H4 (cell line): ENCODE measurements around the gene TBKBP1. TPM values are rescaled to one million over a fixed set of nuclear protein-coding genes. Genes with fewer than 3 reads are reported as not detected.
A peak's percentile ranks its signal among the peaks of the same experiment; 100 is the strongest.

ENCODE experiments used
- DNase-seq: peaks from one replicate; pipeline ENCODE4 v3.0.0-alpha.2; 2015; ENCODE audit warnings: low spot score
- total RNA-seq: library from RNA; depleted of rRNA; stranded (reverse); fragments of >200 nt; shearing (Covaris generic); gene quantifications from 2 replicates; pipeline ENCODE4 v1.2.3, GENCODE V29; 2014

The TBKBP1 gene
- total RNA-seq, 1 experiment from 2014 or later = 7.8 TPM

GRCh38 chr17:47714773-47715396 lies 20.9 kb downstream of the TBKBP1 start:
- no peak for DNase-seq

DNA sequence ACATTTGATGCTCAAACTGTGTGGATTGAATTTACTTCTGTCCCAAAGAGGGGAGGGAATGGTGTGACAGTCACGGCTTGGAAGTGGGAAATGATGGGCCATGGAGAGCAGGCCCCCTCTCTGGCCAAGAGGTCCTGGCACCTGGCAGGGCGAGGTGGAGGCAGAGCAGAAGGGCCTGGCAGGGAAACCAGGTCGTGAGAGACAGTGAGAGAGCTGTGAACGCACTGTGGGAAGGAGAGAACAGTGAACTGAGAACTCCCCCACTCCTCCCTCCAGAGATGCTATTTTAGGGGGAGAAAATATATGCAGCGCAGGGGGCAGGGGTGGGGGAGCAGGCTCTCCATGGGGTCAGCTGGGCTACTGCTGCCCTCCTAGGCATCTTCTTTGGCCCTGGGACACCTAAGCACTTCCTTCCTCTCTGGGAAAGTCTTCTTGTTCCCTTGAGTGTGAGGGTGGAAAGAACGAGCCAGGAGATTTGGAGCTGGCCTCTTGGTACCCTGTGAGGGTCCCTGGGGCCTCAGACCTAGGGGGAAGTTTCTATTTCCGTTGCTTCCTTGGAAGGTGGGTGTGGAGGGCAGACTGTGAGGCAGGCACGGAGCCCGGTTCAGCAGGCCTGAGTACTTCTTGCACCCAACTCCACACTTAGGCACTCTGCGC lies 21.8 kb downstream of the TBKBP1 start:
- no peak for DNase-seq

DNA sequence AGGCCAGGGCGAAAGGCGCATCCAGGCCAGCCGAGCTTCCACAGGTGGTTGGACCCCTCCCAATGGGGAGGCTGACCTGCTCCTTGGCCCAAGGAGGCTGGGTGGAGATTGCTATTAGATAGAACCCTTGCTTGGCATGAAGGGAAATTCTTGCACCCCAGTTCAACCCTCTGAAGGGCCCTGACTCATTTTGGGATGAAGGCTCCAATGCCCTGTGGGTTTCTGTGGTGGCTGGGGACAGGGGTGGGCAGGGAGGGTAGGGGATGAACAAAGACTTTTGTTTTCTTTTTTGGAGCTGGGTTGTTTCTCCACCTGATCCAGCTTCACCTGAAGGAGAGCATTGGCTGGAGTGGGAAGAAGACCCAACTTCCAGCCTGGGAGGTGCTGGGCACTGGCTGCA lies 22.4 kb downstream of the TBKBP1 start:
- DNase-seq = no peak

DNA sequence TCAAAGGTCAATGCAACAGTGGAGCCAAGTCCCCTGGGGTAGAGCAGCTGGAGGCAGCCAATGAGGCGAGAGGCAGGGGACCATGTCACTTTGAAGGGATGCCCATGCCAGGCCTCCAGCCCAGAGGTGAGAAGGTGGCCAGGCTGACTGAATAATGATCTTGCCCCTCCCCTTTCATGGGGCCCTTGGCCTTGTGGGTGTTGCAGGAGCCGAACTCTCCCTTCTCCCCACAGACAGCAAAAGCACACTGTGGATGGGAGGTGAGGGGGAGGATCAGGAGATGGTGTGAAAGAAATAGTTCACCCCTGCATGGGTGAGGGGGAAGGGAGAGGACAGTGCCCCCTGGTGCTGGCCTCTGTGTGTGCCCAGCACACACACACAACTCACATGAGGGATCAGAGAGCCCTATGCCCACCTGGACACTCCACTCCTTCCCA lies 23.3 kb downstream of the TBKBP1 start:
- no peak for DNase-seq

GRCh38 chr17:47717979-47718621 lies 24.1 kb downstream of the TBKBP1 start:
- peak; percentile 71 for DNase-seq

DNA sequence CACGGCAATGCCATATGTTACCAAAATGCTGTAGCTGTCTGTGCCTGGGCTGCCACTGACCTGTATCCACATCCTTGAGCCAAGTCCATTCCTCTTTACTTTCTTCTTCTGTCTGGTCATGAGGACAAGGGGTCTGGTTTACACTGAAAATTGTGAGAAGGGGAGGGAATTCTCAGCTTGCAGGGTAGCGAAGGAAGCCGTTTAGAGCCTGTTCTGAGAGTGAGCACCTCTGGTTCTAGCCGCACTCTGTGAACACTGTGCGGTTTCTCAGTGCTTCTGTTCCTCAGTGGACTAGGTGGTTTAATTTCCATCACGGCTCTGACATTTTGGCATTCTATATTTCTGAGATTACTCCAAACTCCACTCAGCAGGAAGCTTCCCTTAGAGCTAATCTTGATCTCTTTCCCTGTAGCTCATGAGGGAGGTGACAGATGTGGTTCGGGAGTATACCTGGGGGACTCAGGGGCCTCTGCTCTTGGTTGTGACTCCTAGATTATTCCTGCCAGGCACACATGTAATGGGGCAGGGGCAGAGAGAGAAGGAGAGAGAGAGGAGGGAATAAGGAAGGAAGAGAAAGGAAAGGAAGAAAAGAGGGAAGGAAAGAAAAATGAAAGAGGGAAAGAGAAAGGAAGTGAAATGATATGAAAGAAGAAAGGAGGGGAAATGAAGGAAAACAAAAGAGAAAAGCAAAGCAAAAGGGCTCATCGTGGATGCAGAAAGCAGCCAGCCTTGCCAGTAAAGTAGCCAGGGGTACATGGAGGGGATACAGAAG lies 24.9 kb downstream of the TBKBP1 start:
- no peak for DNase-seq

GRCh38 chr17:47719411-47720152 lies 25.6 kb downstream of the TBKBP1 start:
- peak; percentile 88 for DNase-seq

DNA sequence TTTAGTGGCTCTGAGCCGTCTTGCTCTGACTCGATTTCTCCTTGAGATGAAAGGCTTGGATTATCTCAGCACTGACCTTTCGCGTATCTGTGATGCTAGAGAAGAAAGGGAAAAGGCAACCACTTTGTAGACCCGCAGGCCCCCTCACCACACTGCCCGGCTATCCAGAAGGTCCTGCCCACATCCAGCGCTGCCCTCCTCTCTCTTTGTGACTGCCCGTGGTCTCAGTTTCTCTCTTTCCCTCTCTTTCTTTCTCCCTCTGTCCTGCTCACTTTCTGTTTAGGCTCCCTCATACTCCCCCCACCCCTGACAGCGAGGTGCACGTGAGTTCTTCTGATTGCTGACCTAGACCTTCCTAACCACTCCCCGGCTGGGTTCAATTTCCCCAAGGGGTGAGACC lies 26.2 kb downstream of the TBKBP1 start:
- no peak for DNase-seq

- DNase-seq = peak; percentile 80
Observed at GRCh38 chr17:47720754-47721533, 27.0 kb downstream of the TBKBP1 start.

DNA sequence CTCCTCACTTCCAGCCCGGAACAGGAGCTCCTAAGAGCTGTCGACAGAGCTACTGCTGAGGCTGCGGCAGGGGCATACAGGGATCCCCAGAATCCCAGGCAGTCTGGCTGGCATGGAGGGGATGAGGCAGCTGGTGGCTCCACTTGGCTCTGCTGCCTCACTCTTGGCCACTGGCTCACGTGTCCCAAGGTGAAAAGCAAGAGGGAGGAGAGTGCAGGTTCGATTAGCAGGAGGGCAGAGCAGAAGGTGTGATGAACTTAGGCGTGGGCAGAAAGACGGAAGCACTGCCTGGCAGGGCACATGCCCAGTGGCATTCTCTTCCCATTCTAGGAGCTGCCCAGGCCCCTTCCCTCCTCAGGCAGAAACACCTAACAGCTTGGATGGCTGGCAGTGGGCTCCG lies 27.8 kb downstream of the TBKBP1 start:
- no peak for DNase-seq

- no peak for DNase-seq
Observed at GRCh38 chr17:47724705-47725104, 30.7 kb downstream of the TBKBP1 start.

DNA sequence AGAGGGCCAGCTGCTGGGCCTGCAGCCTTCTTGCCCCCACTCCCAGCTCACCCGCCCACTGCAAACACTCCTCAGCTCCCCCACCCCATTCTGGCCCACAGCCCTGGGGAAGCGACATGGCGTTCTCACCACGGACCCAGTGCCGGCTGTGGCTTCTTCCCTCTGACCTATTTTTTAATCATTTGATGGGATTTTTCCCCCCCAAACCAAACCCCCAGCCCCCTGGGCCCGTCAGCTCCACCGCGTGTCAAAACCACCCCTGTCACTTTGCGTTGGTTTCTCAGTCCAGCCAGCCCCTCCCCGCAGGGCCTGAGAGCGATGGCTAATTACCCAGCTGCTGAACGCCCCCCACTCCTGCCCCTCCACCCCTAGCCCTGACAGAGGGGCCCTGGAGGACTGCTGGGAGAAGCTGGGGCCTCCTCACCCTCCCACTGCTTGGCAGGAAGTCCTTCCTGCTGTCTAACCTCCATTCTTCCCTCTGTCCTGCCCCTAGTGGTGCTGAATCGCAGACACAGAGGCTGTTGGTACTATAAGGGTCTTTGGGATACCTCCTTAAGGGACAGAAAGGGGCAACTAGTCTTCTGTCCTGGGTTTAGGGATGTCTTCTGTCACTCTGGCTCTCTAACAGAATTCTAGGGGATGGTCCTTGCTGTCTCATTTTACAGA lies 31.6 kb downstream of the TBKBP1 start:
- DNase-seq = no peak

- no peak for DNase-seq
Observed at GRCh38 chr17:47726796-47727703, 33.1 kb downstream of the TBKBP1 start.

DNA sequence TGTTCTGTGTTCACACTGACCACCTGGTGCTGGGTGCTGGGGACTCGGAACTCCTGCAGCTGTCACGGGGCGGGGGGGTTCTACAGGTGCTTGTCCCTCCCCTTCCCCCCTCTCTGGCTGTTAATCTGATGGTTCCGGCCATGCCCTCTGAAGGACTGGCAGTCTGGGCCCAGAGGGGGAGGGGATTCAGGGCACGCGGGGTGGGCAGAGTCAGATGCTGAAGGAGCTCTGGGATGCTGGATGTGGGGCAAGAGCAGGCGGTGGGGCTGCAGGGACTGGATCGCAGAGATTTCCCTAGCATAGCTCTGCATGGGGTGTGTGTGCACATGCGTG lies 33.7 kb downstream of the TBKBP1 start:
- no peak for DNase-seq

DNA sequence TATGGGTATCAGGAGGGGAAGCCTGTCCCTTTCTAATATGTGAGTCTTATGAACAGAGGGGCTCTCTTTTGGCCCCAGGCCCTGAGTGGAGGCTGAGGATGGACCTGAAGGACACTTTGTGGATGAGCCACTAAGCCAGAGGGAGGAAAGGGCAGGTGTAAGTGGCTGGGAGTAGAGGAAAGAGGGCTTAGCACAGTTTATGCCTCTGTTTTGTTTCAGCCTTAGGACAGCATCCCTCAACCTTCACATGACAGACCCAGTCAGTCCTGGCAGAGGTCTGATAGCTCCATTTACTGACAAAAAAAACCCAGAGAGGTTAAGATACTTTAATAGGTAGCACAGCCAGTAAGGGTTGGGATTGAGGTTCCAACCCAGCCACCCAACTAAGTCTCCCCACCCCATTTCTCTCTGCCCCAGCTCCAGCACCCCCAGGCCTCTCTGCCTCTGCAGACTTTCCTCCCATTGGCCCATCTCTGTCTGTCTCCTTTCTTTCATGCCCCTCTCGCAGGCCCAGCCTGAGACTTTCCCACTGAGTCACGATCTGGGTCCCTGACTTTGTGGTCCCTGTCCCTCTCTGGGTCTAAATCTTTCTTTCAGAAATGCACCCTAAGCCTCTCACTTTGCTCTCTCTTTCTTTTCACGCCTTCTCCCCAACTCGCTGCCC lies 34.4 kb downstream of the TBKBP1 start:
- DNase-seq = no peak

DNA sequence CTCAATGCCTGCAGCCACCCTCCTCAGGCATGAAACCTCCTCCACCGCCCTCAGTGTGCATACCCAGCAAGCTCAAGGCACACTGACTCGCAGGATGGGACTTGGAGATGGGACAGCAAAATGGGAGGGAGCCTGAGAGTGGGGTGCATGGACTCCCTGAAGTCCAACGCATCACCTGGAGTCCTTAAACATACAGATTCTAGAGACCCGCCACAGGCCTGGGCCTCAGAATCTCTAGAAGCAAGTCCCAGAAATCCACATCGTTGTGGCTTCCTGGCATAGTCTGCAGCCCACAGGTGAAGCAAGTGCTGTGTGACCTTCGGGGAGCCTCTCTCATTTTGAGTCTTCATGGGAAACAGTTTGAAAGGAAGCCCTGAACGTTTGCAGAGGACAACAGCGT lies 35.5 kb downstream of the TBKBP1 start:
- no peak for DNase-seq

DNA sequence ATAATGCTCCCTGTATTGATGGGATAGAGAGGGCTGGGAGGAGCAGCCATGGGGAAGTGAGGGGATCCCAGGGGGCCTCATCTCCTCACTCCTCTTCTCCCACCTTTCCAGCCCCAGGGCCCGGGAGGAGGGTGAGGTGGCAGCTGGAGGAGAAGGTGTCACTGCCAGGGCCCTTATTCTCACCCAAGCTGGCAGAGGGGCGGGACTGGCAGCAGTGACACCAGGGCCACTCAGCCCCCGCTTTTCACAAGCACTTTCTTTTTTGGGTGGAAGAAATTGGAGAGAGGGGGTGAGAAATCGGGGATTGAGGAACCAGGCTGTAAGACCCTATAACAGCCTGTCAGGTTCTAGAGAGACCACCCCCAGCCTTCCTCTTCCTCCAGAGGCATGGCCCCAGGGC lies 36.7 kb downstream of the TBKBP1 start:
- no peak for DNase-seq

GRCh38 chr17:47731396-47731795 lies 37.4 kb downstream of the TBKBP1 start:
- no peak for DNase-seq
